HCT116 (cell line): ENCODE measurements around the gene TCTA.

ENCODE experiments used
- CBX3 ChIP-seq: IDR thresholded peaks from 2 replicates; pipeline ENCODE4 v1.6.1; 2012; ENCODE audit warnings: low read depth
- CEBPB ChIP-seq: IDR thresholded peaks from 2 replicates; pipeline ENCODE4 v1.6.1; 2012; ENCODE audit warnings: low read depth
- JUND ChIP-seq: IDR thresholded peaks from 2 replicates; pipeline ENCODE4 v1.6.1; 2012
- POLR2A ChIP-seq: IDR thresholded peaks from 2 replicates; pipeline ENCODE4 v1.7.0; 2011; ENCODE audit warnings: borderline replicate concordance; ENCODE audit not compliant: insufficient read depth, insufficient read length; ENCODE audit errors: extremely low read depth
- POLR2AphosphoS5 ChIP-seq: IDR thresholded peaks from 2 replicates; pipeline ENCODE4 v1.6.1; 2011; ENCODE audit warnings: mild to moderate bottlenecking, low read depth, low read length, moderate library complexity
- SIN3A ChIP-seq: IDR thresholded peaks from 2 replicates; pipeline ENCODE4 v1.6.1; 2012; ENCODE audit warnings: low read depth
- YY1 ChIP-seq: IDR thresholded peaks from 2 replicates; pipeline ENCODE4 v1.6.1; 2011; ENCODE audit warnings: low read length, low read depth, moderate library complexity, mild to moderate bottlenecking; ENCODE audit not compliant: insufficient replicate concordance; ENCODE audit errors: extremely low read depth
- ZFX ChIP-seq: fragments of 450-650 bp; IDR thresholded peaks from 2 replicates; pipeline ENCODE4 v1.6.1; 2017
- ZNF274 ChIP-seq: fragments of 200-500 bp; sonication (Bioruptor generic); IDR thresholded peaks from 2 replicates; pipeline ENCODE4 v1.6.1; 2014; ENCODE audit warnings: mild to moderate bottlenecking, low read depth, low read length, inconsistent platforms
- TF ChIP-seq, protein P1 (sequence below), 3 experiments: fragments of 200-600 bp in 1 of 3; sonication (generic) in 1 of 3; IDR thresholded peaks in 2 of 3; conservative IDR thresholded peaks in 1 of 3; 2 replicates each; pipeline ENCODE4 v1.5.1; 2012 to 2017; ENCODE audit warnings: low read depth in 2 of 3, low read length in 2 of 3, antibody characterized with exemption in 1 of 3, borderline replicate concordance in 1 of 3, control low read depth in 1 of 3, mild to moderate bottlenecking in 1 of 3, mixed read lengths in 1 of 3, mixed run types in 1 of 3, moderate library complexity in 1 of 3; ENCODE audit not compliant: insufficient read depth in 1 of 3
- TF ChIP-seq, protein P2 (sequence below): IDR thresholded peaks from 2 replicates; pipeline ENCODE4 v1.6.1; 2012; ENCODE audit warnings: low read depth
- TF ChIP-seq, protein P3 (sequence below): IDR thresholded peaks from 2 replicates; pipeline ENCODE4 v1.6.1; 2012

DNA sequence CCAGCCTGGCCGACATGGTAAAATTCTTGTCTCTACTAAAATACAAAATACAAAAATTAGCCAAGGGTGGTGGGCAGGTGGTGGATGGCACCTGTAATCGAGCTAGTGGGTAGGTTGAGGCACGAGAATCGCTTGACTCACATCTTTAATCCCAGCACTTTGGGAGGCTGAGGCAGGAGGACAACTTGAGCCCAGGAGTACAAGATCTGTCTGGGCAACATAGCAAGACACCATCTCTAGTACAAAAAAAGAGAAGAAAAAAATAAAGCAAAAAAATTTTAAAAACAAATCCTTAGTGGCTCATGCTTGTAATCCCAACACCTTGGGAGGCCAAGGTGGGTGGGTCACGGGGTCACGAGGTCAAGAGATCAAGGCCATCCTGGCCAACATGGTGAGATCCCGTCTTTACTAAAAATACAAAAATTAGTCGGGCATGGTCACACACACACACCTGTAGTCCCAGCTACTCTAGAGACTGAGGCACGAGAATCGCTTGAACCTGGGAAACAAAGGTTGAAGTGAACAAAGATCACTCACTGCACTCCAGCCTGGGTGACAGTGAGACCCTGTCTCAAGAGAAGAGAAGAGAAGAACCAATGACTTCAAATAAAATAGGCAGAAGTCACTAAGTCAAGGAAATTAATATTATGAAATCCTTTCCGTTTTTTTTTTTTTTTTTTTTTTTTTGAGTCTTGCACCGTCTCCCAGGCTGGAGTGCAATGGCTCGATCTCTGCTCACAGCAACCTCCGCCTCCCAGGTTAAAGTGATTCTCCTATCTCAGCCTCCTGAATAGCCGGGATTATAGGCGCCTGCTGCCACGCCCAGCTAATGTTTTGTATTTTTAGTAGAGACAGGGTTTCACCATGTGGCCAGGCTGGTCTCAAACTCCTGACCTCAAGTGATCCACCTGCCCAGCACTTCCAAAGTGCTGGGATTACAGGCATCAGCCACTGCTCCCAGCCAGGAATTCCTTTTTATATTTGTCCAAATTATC lies 5.4 kb upstream of the TCTA start:
- TF ChIP-seq POLR2A (no peak), JUND (no peak), CEBPB (no peak), YY1 (no peak), SIN3A (no peak), ZNF274 (no peak), POLR2AphosphoS5 (no peak), ZFX (no peak), CBX3 (no peak)
- TF ChIP-seq, protein P1, sequence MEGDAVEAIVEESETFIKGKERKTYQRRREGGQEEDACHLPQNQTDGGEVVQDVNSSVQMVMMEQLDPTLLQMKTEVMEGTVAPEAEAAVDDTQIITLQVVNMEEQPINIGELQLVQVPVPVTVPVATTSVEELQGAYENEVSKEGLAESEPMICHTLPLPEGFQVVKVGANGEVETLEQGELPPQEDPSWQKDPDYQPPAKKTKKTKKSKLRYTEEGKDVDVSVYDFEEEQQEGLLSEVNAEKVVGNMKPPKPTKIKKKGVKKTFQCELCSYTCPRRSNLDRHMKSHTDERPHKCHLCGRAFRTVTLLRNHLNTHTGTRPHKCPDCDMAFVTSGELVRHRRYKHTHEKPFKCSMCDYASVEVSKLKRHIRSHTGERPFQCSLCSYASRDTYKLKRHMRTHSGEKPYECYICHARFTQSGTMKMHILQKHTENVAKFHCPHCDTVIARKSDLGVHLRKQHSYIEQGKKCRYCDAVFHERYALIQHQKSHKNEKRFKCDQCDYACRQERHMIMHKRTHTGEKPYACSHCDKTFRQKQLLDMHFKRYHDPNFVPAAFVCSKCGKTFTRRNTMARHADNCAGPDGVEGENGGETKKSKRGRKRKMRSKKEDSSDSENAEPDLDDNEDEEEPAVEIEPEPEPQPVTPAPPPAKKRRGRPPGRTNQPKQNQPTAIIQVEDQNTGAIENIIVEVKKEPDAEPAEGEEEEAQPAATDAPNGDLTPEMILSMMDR (IDR thresholded peaks at IDR 0.05 in 2 of 3, conservative IDR thresholded peaks at IDR 0.05 in 1 of 3; ENCODE audit: borderline replicate concordance in 1 of 3, insufficient read depth in 1 of 3, low read depth in 2 of 3, low read length in 2 of 3), result no peak
- TF ChIP-seq, protein P2, sequence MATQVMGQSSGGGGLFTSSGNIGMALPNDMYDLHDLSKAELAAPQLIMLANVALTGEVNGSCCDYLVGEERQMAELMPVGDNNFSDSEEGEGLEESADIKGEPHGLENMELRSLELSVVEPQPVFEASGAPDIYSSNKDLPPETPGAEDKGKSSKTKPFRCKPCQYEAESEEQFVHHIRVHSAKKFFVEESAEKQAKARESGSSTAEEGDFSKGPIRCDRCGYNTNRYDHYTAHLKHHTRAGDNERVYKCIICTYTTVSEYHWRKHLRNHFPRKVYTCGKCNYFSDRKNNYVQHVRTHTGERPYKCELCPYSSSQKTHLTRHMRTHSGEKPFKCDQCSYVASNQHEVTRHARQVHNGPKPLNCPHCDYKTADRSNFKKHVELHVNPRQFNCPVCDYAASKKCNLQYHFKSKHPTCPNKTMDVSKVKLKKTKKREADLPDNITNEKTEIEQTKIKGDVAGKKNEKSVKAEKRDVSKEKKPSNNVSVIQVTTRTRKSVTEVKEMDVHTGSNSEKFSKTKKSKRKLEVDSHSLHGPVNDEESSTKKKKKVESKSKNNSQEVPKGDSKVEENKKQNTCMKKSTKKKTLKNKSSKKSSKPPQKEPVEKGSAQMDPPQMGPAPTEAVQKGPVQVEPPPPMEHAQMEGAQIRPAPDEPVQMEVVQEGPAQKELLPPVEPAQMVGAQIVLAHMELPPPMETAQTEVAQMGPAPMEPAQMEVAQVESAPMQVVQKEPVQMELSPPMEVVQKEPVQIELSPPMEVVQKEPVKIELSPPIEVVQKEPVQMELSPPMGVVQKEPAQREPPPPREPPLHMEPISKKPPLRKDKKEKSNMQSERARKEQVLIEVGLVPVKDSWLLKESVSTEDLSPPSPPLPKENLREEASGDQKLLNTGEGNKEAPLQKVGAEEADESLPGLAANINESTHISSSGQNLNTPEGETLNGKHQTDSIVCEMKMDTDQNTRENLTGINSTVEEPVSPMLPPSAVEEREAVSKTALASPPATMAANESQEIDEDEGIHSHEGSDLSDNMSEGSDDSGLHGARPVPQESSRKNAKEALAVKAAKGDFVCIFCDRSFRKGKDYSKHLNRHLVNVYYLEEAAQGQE, result no peak
- TF ChIP-seq, protein P3, sequence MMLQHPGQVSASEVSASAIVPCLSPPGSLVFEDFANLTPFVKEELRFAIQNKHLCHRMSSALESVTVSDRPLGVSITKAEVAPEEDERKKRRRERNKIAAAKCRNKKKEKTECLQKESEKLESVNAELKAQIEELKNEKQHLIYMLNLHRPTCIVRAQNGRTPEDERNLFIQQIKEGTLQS, result no peak
